B cell (primary cell): Measurements from ENCODE around the gene SLC15A4. TPM values are rescaled to one million over a fixed set of nuclear protein-coding genes. Genes with fewer than 3 reads are reported as not detected.
"Not testable (repeated sequence)": the region's sequence is repeated elsewhere in the genome, so short reads cannot be mapped to it uniquely, and the experiment has no call there.

Experiments
- ATAC-seq: fragments of 200-7000 bp; cut with Tn5 transposase; one replicate; pipeline ENCODE4 v1.10.0; 2021; ENCODE audit warnings: low read depth, mild to moderate bottlenecking, moderate number of reproducible peaks, moderate library complexity
- CTCF ChIA-PET: fragments of 350-600 bp; sonication (Branson Sonifier 250); formaldehyde crosslinking; loops from one replicate; lab custom pipeline; 2021; ENCODE audit warnings: antibody characterized with exemption, inconsistent platforms; lab: Charles Lee
- POLR2A ChIA-PET: fragments of 350-600 bp; sonication (Branson Sonifier 250); formaldehyde crosslinking; loops from one replicate; lab custom pipeline; 2021; ENCODE audit warnings: antibody characterized with exemption; lab: Charles Lee
- DNase-seq: peaks from one replicate; pipeline ENCODE4 v3.0.0; 2013
- H2AFZ ChIP-seq: 2 replicates; pipeline ENCODE4 v1.6.1; 2012; ENCODE audit warnings: mild to moderate bottlenecking, low read depth, low read length; ENCODE audit not compliant: insufficient read depth, poor library complexity, severe bottlenecking
- H3K27ac ChIP-seq, 2 donors: 1 replicate in 1 of 2; 2 replicates in 1 of 2; pipeline ENCODE4 v1.5.1; 2012 to 2013; ENCODE audit warnings: low read length in 2 of 2, mild to moderate bottlenecking in 2 of 2, moderate library complexity in 1 of 2
- H3K27me3 ChIP-seq, 4 experiments: fragments of 200-600 bp in 1 of 4; sonication (generic) in 1 of 4; replicated peaks in 1 of 4; 1 replicate in 2 of 4; 2 replicates in 2 of 4; pipeline versions ENCODE4 v1.6.1 to v1.7.0; 2013 to 2016; ENCODE audit warnings: low read length in 3 of 4, mild to moderate bottlenecking in 2 of 4, mixed read lengths in 1 of 4, moderate library complexity in 1 of 4; ENCODE audit not compliant: insufficient read depth in 4 of 4, control insufficient read depth in 3 of 4; ENCODE audit errors: control extremely low read depth in 1 of 4
- H3K36me3 ChIP-seq, 2 experiments: replicated peaks in 1 of 2; 1 replicate in 1 of 2; 2 replicates in 1 of 2; pipeline versions ENCODE4 v1.6.1 to v1.7.1; 2013; ENCODE audit warnings: low read length in 1 of 2; ENCODE audit not compliant: insufficient read depth in 2 of 2, control insufficient read depth in 1 of 2; ENCODE audit errors: control extremely low read depth in 1 of 2, extremely low read depth in 1 of 2
- H3K4me1 ChIP-seq, 2 donors: fragments of 200-600 bp in 1 of 2; sonication (generic) in 1 of 2; 1 replicate in 1 of 2; 2 replicates in 1 of 2; pipeline versions ENCODE4 v1.5.1 to v1.6.1; 2013 to 2017; ENCODE audit warnings: low read length in 2 of 2; ENCODE audit not compliant: control insufficient read depth in 2 of 2, insufficient read depth in 2 of 2
- H3K4me2 ChIP-seq: replicated peaks from 2 replicates; pipeline ENCODE3; 2012; ENCODE audit warnings: mild to moderate bottlenecking, low read depth, low read length; ENCODE audit not compliant: poor library complexity, severe bottlenecking
- H3K4me3 ChIP-seq, 5 experiments: fragments of 200-600 bp in 1 of 5; sonication (generic) in 1 of 5; 1 replicate in 3 of 5; 2 replicates in 2 of 5; pipeline versions ENCODE4 v1.5.1 to v1.7.0; 2011 to 2016; ENCODE audit warnings: low read length in 4 of 5, mild to moderate bottlenecking in 4 of 5, low read depth in 2 of 5, control low read depth in 1 of 5, moderate library complexity in 1 of 5; ENCODE audit not compliant: insufficient read depth in 1 of 5; ENCODE audit errors: control extremely low read depth in 1 of 5, extremely low read depth in 1 of 5
- H3K79me2 ChIP-seq: fragments of 200-600 bp; sonication (generic); one replicate; pipeline ENCODE4 v1.6.0; 2016; ENCODE audit warnings: low read length; ENCODE audit not compliant: control insufficient read depth, insufficient read depth
- H3K9ac ChIP-seq: fragments of 200-600 bp; sonication (generic); 2 replicates; pipeline ENCODE4 v1.6.1; 2017; ENCODE audit warnings: mild to moderate bottlenecking, low read length, moderate library complexity
- H3K9me3 ChIP-seq, 3 donors: one replicate each; pipeline versions ENCODE4 v1.6.1 to v1.7.1; 2013; ENCODE audit warnings: low read length in 2 of 3; ENCODE audit not compliant: control insufficient read depth in 2 of 3, insufficient read depth in 1 of 3; ENCODE audit errors: control extremely low read depth in 1 of 3
- H4K20me1 ChIP-seq: 2 replicates; pipeline ENCODE4 v1.6.0; 2012; ENCODE audit warnings: mild to moderate bottlenecking, low read length; ENCODE audit not compliant: insufficient read depth, control insufficient read depth, poor library complexity, severe bottlenecking
- H3K27ac Mint-ChIP-seq: one replicate; pipeline ENCODE4 v1.8.0; 2021; ENCODE audit warnings: mixed read lengths
- H3K27me3 Mint-ChIP-seq: one replicate; pipeline ENCODE4 v1.8.0; 2021; ENCODE audit warnings: mixed read lengths
- H3K4me1 Mint-ChIP-seq: one replicate; pipeline ENCODE4 v1.8.0; 2021; ENCODE audit warnings: mixed read lengths
- H3K4me3 Mint-ChIP-seq: one replicate; pipeline ENCODE4 v1.8.0; 2021; ENCODE audit warnings: mixed read lengths
- H3K9me3 Mint-ChIP-seq: one replicate; pipeline ENCODE4 v1.8.0; 2022; ENCODE audit warnings: mixed read lengths; ENCODE audit not compliant: insufficient read depth
- CTCF ChIP-seq: fragments of 200-600 bp; IDR thresholded peaks from one replicate; pipeline ENCODE4 v1.8.0; 2022; ENCODE audit warnings: antibody characterized with exemption, mild to moderate bottlenecking
- EZH2 ChIP-seq: IDR thresholded peaks from 2 replicates; pipeline ENCODE4 v1.6.1; 2012; ENCODE audit warnings: borderline replicate concordance, low read depth, mild to moderate bottlenecking, moderate library complexity, low read length; ENCODE audit not compliant: insufficient read depth, poor library complexity, severe bottlenecking
- WGBS: methylation state at CpG from one replicate; pipeline ENCODE4 v1.1.5; 2013; ENCODE audit warnings: missing lambda C conversion rate; ENCODE audit not compliant: insufficient coverage; 5-methylcytosine and 5-hydroxymethylcytosine counted together
- intact Hi-C: fragments of 100-400 bp; cut with micrococcal nuclease; formaldehyde crosslinking; loops from one replicate; pipeline ENCODE4 v1.10.0; 2022
- polyA plus RNA-seq: library from polyadenylated mRNA; depleted of rRNA; stranded (reverse); fragments of >200 nt; gene quantifications from 2 replicates; pipeline ENCODE4 v1.2.3, GENCODE V29; 2012
- total RNA-seq, 2 donors: library from RNA; stranded (reverse); fragments of 120-200 nt in 1 of 2; gene quantifications; 1 replicate in 1 of 2; 2 replicates in 1 of 2; pipeline versions ENCODE4 v1.2.3 to v1.2.4, GENCODE V29; 2013 to 2022

The SLC15A4 gene
- total and polyA plus RNA-seq, 2 donors (not counting 1 experiment from before 2014, with no cell fraction given) = 48.9 to 67.2 TPM

- Histone ChIP-seq H3K36me3 (no peaks in the 10 kb centered on the region), H3K4me2 (no peak overlapping the region)
- 97% methylated on average over 13 of the region's 14 CpGs for WGBS
Observed at GRCh38 chr12:128848371-128848770, 24.6 kb upstream of the SLC15A4 start.

GRCh38 chr12:128846671-128847070, 22.9 kb upstream of the SLC15A4 start:
- H3K4me3 Mint-ChIP-seq, H3K36me3 ChIP-seq, POLR2A ChIA-PET, intact Hi-C loops, ATAC-seq, H3K4me2 ChIP-seq, H3K9ac ChIP-seq, H3K9me3 Mint-ChIP-seq, H3K4me3 ChIP-seq, H3K9me3 ChIP-seq, H2AFZ ChIP-seq, CTCF ChIA-PET, H3K27me3 Mint-ChIP-seq, H3K27ac Mint-ChIP-seq, H3K27ac ChIP-seq, H3K79me2 ChIP-seq, H3K4me1 Mint-ChIP-seq, DNase-seq, H4K20me1 ChIP-seq: not testable (repeated sequence)
- Histone ChIP-seq H3K4me1 (peaks cover 4 to 14% of the 10 kb centered on the region in 2 donors), H3K27me3 (peaks cover 0 to 13% (median 0%) of the 10 kb centered on the region in 4 experiments)
- 94% methylated on average over 27 of the region's 27 CpGs for WGBS

More at GRCh38 chr12:128848371-128848770, 24.6 kb upstream of the SLC15A4 start:
- no peak overlapping the region for H3K4me3 Mint-ChIP-seq
- ATAC-seq (no peak), DNase-seq (no peak)
- ChIA-PET CTCF (interaction anchor here (1.4 kb wide), 1 partner anchor 52 kb away, joined by 3 read pairs; no protein-coding TSS in a partner anchor), POLR2A (no interaction called here)
- H3K4me1 ChIP-seq = peaks cover 3 to 10% of the 10 kb centered on the region in 2 donors
- H3K27ac Mint-ChIP-seq = no peak overlapping the region
- no peaks in the 10 kb centered on the region for H3K9me3 Mint-ChIP-seq
- no peak overlapping the region for H2AFZ ChIP-seq
- H3K27ac ChIP-seq = no peak overlapping the region
- no peak overlapping the region for H3K9ac ChIP-seq
- peaks cover 0 to 7% (median 0%) of the 10 kb centered on the region in 3 donors for H3K9me3 ChIP-seq
- TF ChIP-seq EZH2 (no peak), CTCF (no peak)
- H4K20me1 ChIP-seq = no peaks in the 10 kb centered on the region
- peaks cover 0 to 16% (median 6%) of the 10 kb centered on the region in 4 experiments for H3K27me3 ChIP-seq
- H3K4me1 Mint-ChIP-seq = peaks cover 2% of the 10 kb centered on the region
- peaks cover 1% of the 10 kb centered on the region for H3K79me2 ChIP-seq
- H3K4me3 ChIP-seq = no peak overlapping the region
- no peaks in the 10 kb centered on the region for H3K27me3 Mint-ChIP-seq
- intact Hi-C loops = no loop called here
